HepG2 (cell line): ENCODE results near the gene CHKB. TPM values are rescaled to one million over a fixed set of nuclear protein-coding genes. Genes with fewer than 3 reads are reported as not detected.

ENCODE experiments used
- MAX ChIP-seq: IDR thresholded peaks from 2 replicates; pipeline ENCODE4 v1.6.1; 2012; ENCODE audit warnings: inconsistent platforms
- MAZ ChIP-seq, 2 experiments: sonication (generic) in 1 of 2; formaldehyde crosslinking in 1 of 2; IDR thresholded peaks; 2 replicates each; pipeline versions ENCODE4 v1.5.0 to v1.6.1; 2012 to 2020; ENCODE audit warnings: low read depth in 2 of 2, mild to moderate bottlenecking in 2 of 2, borderline replicate concordance in 1 of 2, improper control_type of control experiment in 1 of 2, low read length in 1 of 2, missing genetic modification reagents in 1 of 2, moderate library complexity in 1 of 2
- MIXL1 ChIP-seq: IDR thresholded peaks from 2 replicates; pipeline ENCODE4 v1.6.1; 2016
- TBL1XR1 ChIP-seq: fragments of 150-350 bp; IDR thresholded peaks from 2 replicates; pipeline ENCODE4 v1.6.1; 2014; ENCODE audit warnings: borderline replicate concordance, low read length; ENCODE audit not compliant: partially characterized antibody
- TBP ChIP-seq: sonication (generic); formaldehyde crosslinking; IDR thresholded peaks from 2 replicates; pipeline ENCODE4 v1.5.0; 2020; ENCODE audit warnings: missing genetic modification reagents
- TP53 ChIP-seq: sonication (generic); formaldehyde crosslinking; conservative IDR thresholded peaks from 2 replicates; pipeline ENCODE4 v1.4.0; 2020; ENCODE audit warnings: missing genetic modification reagents
- WIZ ChIP-seq: sonication (generic); formaldehyde crosslinking; IDR thresholded peaks from 2 replicates; pipeline ENCODE4 v1.5.1; 2020; ENCODE audit warnings: mild to moderate bottlenecking, missing genetic modification reagents
- ZBTB38 ChIP-seq: sonication (generic); formaldehyde crosslinking; IDR thresholded peaks from 2 replicates; pipeline ENCODE4 v1.5.1; 2020; ENCODE audit warnings: mild to moderate bottlenecking, missing genetic modification reagents
- ZFAT ChIP-seq: sonication (generic); formaldehyde crosslinking; conservative IDR thresholded peaks from 2 replicates; pipeline ENCODE4 v1.8.1; 2023; ENCODE audit warnings: missing genetic modification reagents, inconsistent platforms
- ZFX ChIP-seq: sonication (generic); formaldehyde crosslinking; IDR thresholded peaks from 2 replicates; pipeline ENCODE4 v1.4.0; 2020; ENCODE audit warnings: mild to moderate bottlenecking, low read depth, missing genetic modification reagents, moderate library complexity
- ZNF580 ChIP-seq: IDR thresholded peaks from 2 replicates; pipeline ENCODE4 v1.6.1; 2016; ENCODE audit warnings: low read depth, borderline replicate concordance
- ZNF772 ChIP-seq: sonication (generic); formaldehyde crosslinking; IDR thresholded peaks from 2 replicates; pipeline ENCODE4 v1.5.0; 2020; ENCODE audit warnings: mild to moderate bottlenecking, missing genetic modification reagents
- ZNF776 ChIP-seq: sonication (generic); formaldehyde crosslinking; IDR thresholded peaks from 2 replicates; pipeline ENCODE4 v1.4.0; 2020; ENCODE audit warnings: mild to moderate bottlenecking, missing genetic modification reagents
- polyA plus RNA-seq, 8 experiments: library from polyadenylated mRNA; depleted of rRNA in 3 of 8; stranded (reverse) in 7 of 8; unstranded in 1 of 8; fragments of >200 nt; fragmentation: Illumina TruSeq in 4 of 8; extraction: Trizol in 4 of 8; gene quantifications; 2 replicates each; pipeline versions ENCODE4 v1.2.1 to v1.2.3, GENCODE V29; 2011 to 2016; ENCODE audit warnings: low read depth in 4 of 8, missing spikeins in 1 of 8, mixed read lengths in 1 of 8; ENCODE audit not compliant: insufficient read depth in 1 of 8
- total RNA-seq, 5 experiments: library from RNA; depleted of rRNA; stranded (reverse); fragments of >200 nt; fragmentation: Illumina TruSeq; extraction: Trizol; gene quantifications; 2 replicates each; pipeline ENCODE4 v1.2.3, GENCODE V29; 2016; ENCODE audit warnings: low read depth in 1 of 5
- TF ChIP-seq, protein P1 (sequence below): sonication (generic); formaldehyde crosslinking; IDR thresholded peaks from 2 replicates; pipeline ENCODE4 v1.4.0; 2020; ENCODE audit warnings: missing genetic modification reagents
- TF ChIP-seq, protein P2 (sequence below): sonication (generic); formaldehyde crosslinking; IDR thresholded peaks from 2 replicates; pipeline ENCODE4 v1.4.0; 2020; ENCODE audit warnings: missing genetic modification reagents, borderline replicate concordance

The CHKB gene
- total and polyA plus RNA-seq, 2 of the 13 experiments (the other 11 are each of a cell fraction or from before 2014, with no cell fraction given): 24.5 to 42.7 TPM

GRCh38 chr22:50563413-50564160 lies 19.1 kb downstream of the CHKB start (continued):
- TF ChIP-seq, protein P1, sequence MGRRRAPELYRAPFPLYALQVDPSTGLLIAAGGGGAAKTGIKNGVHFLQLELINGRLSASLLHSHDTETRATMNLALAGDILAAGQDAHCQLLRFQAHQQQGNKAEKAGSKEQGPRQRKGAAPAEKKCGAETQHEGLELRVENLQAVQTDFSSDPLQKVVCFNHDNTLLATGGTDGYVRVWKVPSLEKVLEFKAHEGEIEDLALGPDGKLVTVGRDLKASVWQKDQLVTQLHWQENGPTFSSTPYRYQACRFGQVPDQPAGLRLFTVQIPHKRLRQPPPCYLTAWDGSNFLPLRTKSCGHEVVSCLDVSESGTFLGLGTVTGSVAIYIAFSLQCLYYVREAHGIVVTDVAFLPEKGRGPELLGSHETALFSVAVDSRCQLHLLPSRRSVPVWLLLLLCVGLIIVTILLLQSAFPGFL (CRISPR knock-in tag): no peak
- TF ChIP-seq, protein P2, sequence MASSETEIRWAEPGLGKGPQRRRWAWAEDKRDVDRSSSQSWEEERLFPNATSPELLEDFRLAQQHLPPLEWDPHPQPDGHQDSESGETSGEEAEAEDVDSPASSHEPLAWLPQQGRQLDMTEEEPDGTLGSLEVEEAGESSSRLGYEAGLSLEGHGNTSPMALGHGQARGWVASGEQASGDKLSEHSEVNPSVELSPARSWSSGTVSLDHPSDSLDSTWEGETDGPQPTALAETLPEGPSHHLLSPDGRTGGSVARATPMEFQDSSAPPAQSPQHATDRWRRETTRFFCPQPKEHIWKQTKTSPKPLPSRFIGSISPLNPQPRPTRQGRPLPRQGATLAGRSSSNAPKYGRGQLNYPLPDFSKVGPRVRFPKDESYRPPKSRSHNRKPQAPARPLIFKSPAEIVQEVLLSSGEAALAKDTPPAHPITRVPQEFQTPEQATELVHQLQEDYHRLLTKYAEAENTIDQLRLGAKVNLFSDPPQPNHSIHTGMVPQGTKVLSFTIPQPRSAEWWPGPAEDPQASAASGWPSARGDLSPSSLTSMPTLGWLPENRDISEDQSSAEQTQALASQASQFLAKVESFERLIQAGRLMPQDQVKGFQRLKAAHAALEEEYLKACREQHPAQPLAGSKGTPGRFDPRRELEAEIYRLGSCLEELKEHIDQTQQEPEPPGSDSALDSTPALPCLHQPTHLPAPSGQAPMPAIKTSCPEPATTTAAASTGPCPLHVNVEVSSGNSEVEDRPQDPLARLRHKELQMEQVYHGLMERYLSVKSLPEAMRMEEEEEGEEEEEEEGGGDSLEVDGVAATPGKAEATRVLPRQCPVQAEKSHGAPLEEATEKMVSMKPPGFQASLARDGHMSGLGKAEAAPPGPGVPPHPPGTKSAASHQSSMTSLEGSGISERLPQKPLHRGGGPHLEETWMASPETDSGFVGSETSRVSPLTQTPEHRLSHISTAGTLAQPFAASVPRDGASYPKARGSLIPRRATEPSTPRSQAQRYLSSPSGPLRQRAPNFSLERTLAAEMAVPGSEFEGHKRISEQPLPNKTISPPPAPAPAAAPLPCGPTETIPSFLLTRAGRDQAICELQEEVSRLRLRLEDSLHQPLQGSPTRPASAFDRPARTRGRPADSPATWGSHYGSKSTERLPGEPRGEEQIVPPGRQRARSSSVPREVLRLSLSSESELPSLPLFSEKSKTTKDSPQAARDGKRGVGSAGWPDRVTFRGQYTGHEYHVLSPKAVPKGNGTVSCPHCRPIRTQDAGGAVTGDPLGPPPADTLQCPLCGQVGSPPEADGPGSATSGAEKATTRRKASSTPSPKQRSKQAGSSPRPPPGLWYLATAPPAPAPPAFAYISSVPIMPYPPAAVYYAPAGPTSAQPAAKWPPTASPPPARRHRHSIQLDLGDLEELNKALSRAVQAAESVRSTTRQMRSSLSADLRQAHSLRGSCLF: no peak
- TF ChIP-seq ZFX (CRISPR knock-in tag): no peak
- TF ChIP-seq MIXL1 (CRISPR knock-in tag): no peak
- TF ChIP-seq TBL1XR1: no peak
- TF ChIP-seq ZFAT (CRISPR knock-in tag): no peak
- TF ChIP-seq TP53 (CRISPR knock-in tag): no peak
- TF ChIP-seq ZNF580 (CRISPR knock-in tag): no peak
- no peak for TF ChIP-seq ZNF772
- 0 out of 2 replicates have a peak, but pooled peaks have one; percentile 44 for TF ChIP-seq WIZ
- TF ChIP-seq TBP (CRISPR knock-in tag): no peak
- no peak for TF ChIP-seq ZBTB38 (CRISPR knock-in tag)
- TF ChIP-seq MAX: no peak
- TF ChIP-seq MAZ (IDR thresholded peaks at IDR 0.05; ENCODE audit: borderline replicate concordance, low read depth, low read length): no peak
- no peak for TF ChIP-seq MAZ (CRISPR knock-in tag; IDR thresholded peaks at IDR 0.05; ENCODE audit: low read depth)
- 0 out of 2 replicates have a peak, but pooled peaks have one; percentile 27 for TF ChIP-seq ZNF776 (CRISPR knock-in tag)
